ENCODE data around the gene INPP5E. TPM values are rescaled to one million over a fixed set of nuclear protein-coding genes. Genes with fewer than 3 reads are reported as not detected.

INPP5E gene
- total and polyA plus RNA-seq, 10 of the 15 experiments (the other 5 are each of a cell fraction or from before 2014, with no cell fraction given) = 0.24 to 16.0 (median 5.3) TPM

Other genes starting within 250 kb of the INPP5E start
Only the 7 nearest of the 13 such genes appear.
- gene DNLZ, start 76.1 kb downstream of the INPP5E start, total RNA-seq (2014; rRNA removed) = 18.1 and 29.7 TPM in 2 replicates
- gene DNLZ, start 76.1 kb downstream of the INPP5E start, total RNA-seq (2014; rRNA removed; fragmentation: Illumina TruSeq; extraction: Trizol) = 4.6 and 4.8 TPM in 2 replicates
- 23.5 and 26.1 TPM in 2 replicates for gene DNLZ, start 76.1 kb downstream of the INPP5E start, total RNA-seq (2021)
- gene DNLZ, start 76.1 kb downstream of the INPP5E start, polyA plus RNA-seq (2011; rRNA removed) = 1.2 and 3.8 TPM in 2 replicates
- gene DNLZ, start 76.1 kb downstream of the INPP5E start, polyA plus RNA-seq (2014; fragmentation: Illumina TruSeq; extraction: Trizol) = 0.66 TPM in 1 of 2 replicates, not detected in the other
- gene DNLZ, start 76.1 kb downstream of the INPP5E start, polyA plus RNA-seq (2014; fragmentation: Nextera tagmentation; extraction: Ambion mirVana) = 1 to 10 TPM in 1 of 2 experiments, not detected in 1; 1.5 TPM
- 23.8 and 26.3 TPM in 2 replicates for gene DNLZ, start 76.1 kb downstream of the INPP5E start, polyA plus RNA-seq (2014; rRNA removed)
- 10 to 100 TPM; 14.7 to 25.8 TPM for gene DNLZ, start 76.1 kb downstream of the INPP5E start, polyA plus RNA-seq (2016; fragmentation: Nextera tagmentation; extraction: Ambion mirVana)
- gene CARD9, start 66.2 kb downstream of the INPP5E start, total RNA-seq (2014; rRNA removed) = 1.9 and 2.2 TPM in 2 replicates
- 0.55 and 0.58 TPM in 2 replicates for gene CARD9, start 66.2 kb downstream of the INPP5E start, total RNA-seq (2014; rRNA removed; fragmentation: Illumina TruSeq; extraction: Trizol)
- gene CARD9, start 66.2 kb downstream of the INPP5E start, total RNA-seq (2021) = 2.4 and 2.6 TPM in 2 replicates
- gene CARD9, start 66.2 kb downstream of the INPP5E start, polyA plus RNA-seq (2011; rRNA removed) = 1.9 and 4.9 TPM in 2 replicates
- 0.34 TPM in 1 of 2 replicates, not detected in the other for gene CARD9, start 66.2 kb downstream of the INPP5E start, polyA plus RNA-seq (2014; fragmentation: Illumina TruSeq; extraction: Trizol)
- under 1 TPM in 1 of 2 experiments, not detected in 1; 0.11 TPM for gene CARD9, start 66.2 kb downstream of the INPP5E start, polyA plus RNA-seq (2014; fragmentation: Nextera tagmentation; extraction: Ambion mirVana)
- gene CARD9, start 66.2 kb downstream of the INPP5E start, polyA plus RNA-seq (2014; rRNA removed) = 1.6 and 2.1 TPM in 2 replicates
- 1 to 10 TPM; 1.8 to 2.2 TPM for gene CARD9, start 66.2 kb downstream of the INPP5E start, polyA plus RNA-seq (2016; fragmentation: Nextera tagmentation; extraction: Ambion mirVana)
- 7.7 and 8.8 TPM in 2 replicates for gene SNAPC4, start 39.7 kb downstream of the INPP5E start, total RNA-seq (2014; rRNA removed)
- gene SNAPC4, start 39.7 kb downstream of the INPP5E start, total RNA-seq (2014; rRNA removed; fragmentation: Illumina TruSeq; extraction: Trizol) = 5.1 and 5.2 TPM in 2 replicates
- gene SNAPC4, start 39.7 kb downstream of the INPP5E start, total RNA-seq (2021) = 16.4 and 19.8 TPM in 2 replicates
- gene SNAPC4, start 39.7 kb downstream of the INPP5E start, polyA plus RNA-seq (2011; rRNA removed) = 2.4 and 3.5 TPM in 2 replicates
- 7.1 and 8.7 TPM in 2 replicates for gene SNAPC4, start 39.7 kb downstream of the INPP5E start, polyA plus RNA-seq (2014; fragmentation: Illumina TruSeq; extraction: Trizol)
- under 1 TPM; 0.42 to 0.43 TPM for gene SNAPC4, start 39.7 kb downstream of the INPP5E start, polyA plus RNA-seq (2014; fragmentation: Nextera tagmentation; extraction: Ambion mirVana)
- 16.9 and 18.1 TPM in 2 replicates for gene SNAPC4, start 39.7 kb downstream of the INPP5E start, polyA plus RNA-seq (2014; rRNA removed)
- gene SNAPC4, start 39.7 kb downstream of the INPP5E start, polyA plus RNA-seq (2016; fragmentation: Nextera tagmentation; extraction: Ambion mirVana) = 1 to 10 TPM; 6.8 to 7.2 TPM
- 58.4 and 61.2 TPM in 2 replicates for gene ENTR1, start 29.2 kb downstream of the INPP5E start, total RNA-seq (2014; rRNA removed)
- 35.5 and 38.4 TPM in 2 replicates for gene ENTR1, start 29.2 kb downstream of the INPP5E start, total RNA-seq (2014; rRNA removed; fragmentation: Illumina TruSeq; extraction: Trizol)
- gene ENTR1, start 29.2 kb downstream of the INPP5E start, total RNA-seq (2021) = 75.4 and 81.7 TPM in 2 replicates
- 47.7 and 55.4 TPM in 2 replicates for gene ENTR1, start 29.2 kb downstream of the INPP5E start, polyA plus RNA-seq (2011; rRNA removed)
- 19.0 and 43.7 TPM in 2 replicates for gene ENTR1, start 29.2 kb downstream of the INPP5E start, polyA plus RNA-seq (2014; fragmentation: Illumina TruSeq; extraction: Trizol)
- 10 to 100 TPM in 1 of 2 experiments, 1 to 10 TPM in 1; 8.2 to 20.4 TPM for gene ENTR1, start 29.2 kb downstream of the INPP5E start, polyA plus RNA-seq (2014; fragmentation: Nextera tagmentation; extraction: Ambion mirVana)
- gene ENTR1, start 29.2 kb downstream of the INPP5E start, polyA plus RNA-seq (2014; rRNA removed) = 96.4 and 105 TPM in 2 replicates
- gene ENTR1, start 29.2 kb downstream of the INPP5E start, polyA plus RNA-seq (2016; fragmentation: Nextera tagmentation; extraction: Ambion mirVana) = 10 to 100 TPM; 10.5 to 14.9 TPM
- gene PMPCA, start 29.2 kb downstream of the INPP5E start, total RNA-seq (2014; rRNA removed) = 61.7 and 67.9 TPM in 2 replicates
- 40.8 and 47.3 TPM in 2 replicates for gene PMPCA, start 29.2 kb downstream of the INPP5E start, total RNA-seq (2014; rRNA removed; fragmentation: Illumina TruSeq; extraction: Trizol)
- gene PMPCA, start 29.2 kb downstream of the INPP5E start, total RNA-seq (2021) = 85.9 and 89.8 TPM in 2 replicates
- 80.3 and 82.5 TPM in 2 replicates for gene PMPCA, start 29.2 kb downstream of the INPP5E start, polyA plus RNA-seq (2011; rRNA removed)
- 63.1 and 69.0 TPM in 2 replicates for gene PMPCA, start 29.2 kb downstream of the INPP5E start, polyA plus RNA-seq (2014; fragmentation: Illumina TruSeq; extraction: Trizol)
- gene PMPCA, start 29.2 kb downstream of the INPP5E start, polyA plus RNA-seq (2014; fragmentation: Nextera tagmentation; extraction: Ambion mirVana) = 10 to 100 TPM in 1 of 2 experiments, 1 to 10 TPM in 1; 8.1 to 12.3 TPM
- gene PMPCA, start 29.2 kb downstream of the INPP5E start, polyA plus RNA-seq (2014; rRNA removed) = 90.0 and 93.0 TPM in 2 replicates
- gene PMPCA, start 29.2 kb downstream of the INPP5E start, polyA plus RNA-seq (2016; fragmentation: Nextera tagmentation; extraction: Ambion mirVana) = 100 to 1,000 TPM; 123 to 137 TPM
- gene SEC16A, start 43.2 kb upstream of the INPP5E start, total RNA-seq (2014; rRNA removed) = 14.7 and 17.6 TPM in 2 replicates
- gene SEC16A, start 43.2 kb upstream of the INPP5E start, total RNA-seq (2014; rRNA removed; fragmentation: Illumina TruSeq; extraction: Trizol) = 8.3 and 10.0 TPM in 2 replicates
- gene SEC16A, start 43.2 kb upstream of the INPP5E start, total RNA-seq (2021) = 52.6 and 59.1 TPM in 2 replicates
- gene SEC16A, start 43.2 kb upstream of the INPP5E start, polyA plus RNA-seq (2011; rRNA removed) = 7.3 and 9.9 TPM in 2 replicates
- 26.5 and 36.0 TPM in 2 replicates for gene SEC16A, start 43.2 kb upstream of the INPP5E start, polyA plus RNA-seq (2014; fragmentation: Illumina TruSeq; extraction: Trizol)
- 10 to 100 TPM; 12.4 to 16.6 TPM for gene SEC16A, start 43.2 kb upstream of the INPP5E start, polyA plus RNA-seq (2014; fragmentation: Nextera tagmentation; extraction: Ambion mirVana)
- 25.9 and 28.0 TPM in 2 replicates for gene SEC16A, start 43.2 kb upstream of the INPP5E start, polyA plus RNA-seq (2014; rRNA removed)
- gene SEC16A, start 43.2 kb upstream of the INPP5E start, polyA plus RNA-seq (2016; fragmentation: Nextera tagmentation; extraction: Ambion mirVana) = 10 to 100 TPM; 44.6 to 44.7 TPM
- gene NOTCH1, start 106.2 kb upstream of the INPP5E start, total RNA-seq (2014; rRNA removed) = 6.9 and 9.7 TPM in 2 replicates
- gene NOTCH1, start 106.2 kb upstream of the INPP5E start, total RNA-seq (2014; rRNA removed; fragmentation: Illumina TruSeq; extraction: Trizol) = 1.8 and 2.5 TPM in 2 replicates
- gene NOTCH1, start 106.2 kb upstream of the INPP5E start, total RNA-seq (2021) = 38.6 and 40.0 TPM in 2 replicates
- gene NOTCH1, start 106.2 kb upstream of the INPP5E start, polyA plus RNA-seq (2011; rRNA removed) = 1.4 TPM in 2 replicates
- gene NOTCH1, start 106.2 kb upstream of the INPP5E start, polyA plus RNA-seq (2014; fragmentation: Illumina TruSeq; extraction: Trizol) = 1.1 and 2.7 TPM in 2 replicates
- under 1 TPM; 0.02 to 0.24 TPM for gene NOTCH1, start 106.2 kb upstream of the INPP5E start, polyA plus RNA-seq (2014; fragmentation: Nextera tagmentation; extraction: Ambion mirVana)
- gene NOTCH1, start 106.2 kb upstream of the INPP5E start, polyA plus RNA-seq (2014; rRNA removed) = 12.4 and 12.7 TPM in 2 replicates
- gene NOTCH1, start 106.2 kb upstream of the INPP5E start, polyA plus RNA-seq (2016; fragmentation: Nextera tagmentation; extraction: Ambion mirVana) = 1 to 10 TPM; 4.7 to 6.8 TPM

Measured in GM12878 (cell line).